ENCODE results near the gene SERPINA4. TPM values are rescaled to one million over a fixed set of nuclear protein-coding genes. Genes with fewer than 3 reads are reported as not detected.

The SERPINA4 gene
- total RNA-seq, 1 experiment from 2014 or later = not detected

DNA sequence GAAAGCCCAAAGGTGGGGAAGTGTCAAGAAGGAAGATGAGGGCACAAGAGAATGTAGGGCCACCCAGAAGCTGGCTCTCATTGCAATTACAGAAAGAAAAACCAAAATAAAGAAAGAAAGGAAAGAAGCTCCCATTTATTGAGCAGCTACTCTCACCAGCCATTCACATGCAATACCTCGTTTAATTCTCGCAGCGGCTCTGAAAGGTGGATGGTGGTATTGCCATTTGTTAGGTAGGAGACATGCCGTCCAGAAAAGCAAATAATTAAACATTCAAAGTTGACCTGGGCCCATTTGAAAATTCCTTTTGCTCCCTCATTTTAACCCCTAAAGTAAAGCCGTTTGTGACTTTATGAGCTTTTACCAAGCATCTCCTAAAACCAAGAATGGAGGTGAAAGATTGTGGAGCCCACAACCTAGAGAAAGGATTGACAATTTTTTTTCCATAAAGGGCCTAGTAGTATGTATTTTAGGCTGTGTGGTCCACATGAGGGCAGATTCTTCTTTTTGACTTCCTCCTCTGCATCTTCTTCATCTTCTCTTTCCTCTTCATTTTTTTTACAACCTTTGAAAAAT lies 56.2 kb downstream of the SERPINA4 start:
- ChIA-PET CTCF (no interaction called here), POLR2A (ENCODE audit: unreplicated experiment) (no interaction called here)
- no peaks in the 10 kb centered on the region for H3K36me3 ChIP-seq (ENCODE audit: low read depth)
- H3F3A ChIP-seq (ENCODE audit: insufficient read depth, low read depth) = no peaks in the 10 kb centered on the region
- H3K4me3 ChIP-seq = no peak overlapping the region
- no TSS peak for BruUV-seq (replicated peaks)
- H3K4me1 ChIP-seq (replicated peaks; ENCODE audit: insufficient read depth) = no peaks in the 10 kb centered on the region
- H3K79me2 ChIP-seq (ENCODE audit: low read depth) = no peaks in the 10 kb centered on the region
- no peaks in the 10 kb centered on the region for H3K9me3 ChIP-seq (ENCODE audit: insufficient read depth, low read depth)
- DNase-seq = no peak
- H3K4me2 ChIP-seq = no peak overlapping the region
- no peak overlapping the region for H3K27ac ChIP-seq
- no peaks in the 10 kb centered on the region for H3K9me2 ChIP-seq (ENCODE audit: insufficient read depth)
- H2AFZ ChIP-seq = no peak overlapping the region
- TF ChIP-seq, protein P1, sequence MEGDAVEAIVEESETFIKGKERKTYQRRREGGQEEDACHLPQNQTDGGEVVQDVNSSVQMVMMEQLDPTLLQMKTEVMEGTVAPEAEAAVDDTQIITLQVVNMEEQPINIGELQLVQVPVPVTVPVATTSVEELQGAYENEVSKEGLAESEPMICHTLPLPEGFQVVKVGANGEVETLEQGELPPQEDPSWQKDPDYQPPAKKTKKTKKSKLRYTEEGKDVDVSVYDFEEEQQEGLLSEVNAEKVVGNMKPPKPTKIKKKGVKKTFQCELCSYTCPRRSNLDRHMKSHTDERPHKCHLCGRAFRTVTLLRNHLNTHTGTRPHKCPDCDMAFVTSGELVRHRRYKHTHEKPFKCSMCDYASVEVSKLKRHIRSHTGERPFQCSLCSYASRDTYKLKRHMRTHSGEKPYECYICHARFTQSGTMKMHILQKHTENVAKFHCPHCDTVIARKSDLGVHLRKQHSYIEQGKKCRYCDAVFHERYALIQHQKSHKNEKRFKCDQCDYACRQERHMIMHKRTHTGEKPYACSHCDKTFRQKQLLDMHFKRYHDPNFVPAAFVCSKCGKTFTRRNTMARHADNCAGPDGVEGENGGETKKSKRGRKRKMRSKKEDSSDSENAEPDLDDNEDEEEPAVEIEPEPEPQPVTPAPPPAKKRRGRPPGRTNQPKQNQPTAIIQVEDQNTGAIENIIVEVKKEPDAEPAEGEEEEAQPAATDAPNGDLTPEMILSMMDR (conservative IDR thresholded peaks at IDR 0.05) = no peak
- no peak for TF ChIP-seq EZH2 (IDR thresholded peaks at IDR 0.05; ENCODE audit: low read depth)
- no peaks in the 10 kb centered on the region for H4K20me1 ChIP-seq (ENCODE audit: insufficient read depth)
- intact Hi-C loops (cut with micrococcal nuclease; ENCODE audit: unreplicated experiment) = no loop called here
- H3K27me3 ChIP-seq (ENCODE audit: insufficient read depth, low read depth) = no peaks in the 10 kb centered on the region

DNA sequence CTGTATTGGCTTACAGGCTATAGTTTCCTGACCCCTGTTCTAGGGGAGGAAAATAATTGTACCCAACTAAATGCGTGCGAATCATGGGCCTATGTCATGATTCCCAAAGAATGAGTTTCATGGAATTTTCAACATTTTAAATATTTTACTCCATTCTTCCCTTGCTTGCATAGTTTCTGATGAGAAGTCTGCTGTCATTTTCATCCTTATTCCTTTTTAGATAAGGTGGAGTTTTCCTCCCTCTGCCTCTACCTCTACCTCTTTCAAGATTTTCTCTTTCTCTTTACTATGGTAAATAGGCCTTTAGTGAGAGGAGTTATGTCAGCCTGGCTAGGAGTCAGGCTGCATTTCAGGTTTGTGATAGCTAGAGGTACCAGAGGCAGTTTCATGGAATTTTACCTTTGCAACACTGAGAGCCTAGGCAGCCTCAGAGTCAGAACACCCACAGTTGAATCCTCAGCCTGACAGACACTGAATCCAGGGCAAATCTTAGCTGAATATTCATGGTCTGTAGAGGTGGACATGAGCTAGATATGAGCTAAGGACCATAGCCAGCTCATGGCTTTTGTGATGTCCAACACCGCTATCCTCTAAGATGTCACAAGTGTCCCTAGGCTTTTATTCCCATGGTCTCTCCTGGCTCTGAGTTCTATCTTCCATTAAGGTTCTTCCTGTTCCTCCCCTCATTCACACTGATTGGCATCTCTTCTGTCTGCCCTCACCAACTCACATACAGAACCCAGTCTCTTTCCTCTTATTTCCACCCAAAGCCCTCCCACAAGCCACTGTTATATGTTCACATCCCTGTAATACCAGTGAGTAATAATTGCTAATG lies 57.0 kb downstream of the SERPINA4 start:
- no peaks in the 10 kb centered on the region for H4K20me1 ChIP-seq (ENCODE audit: insufficient read depth)
- ChIA-PET POLR2A (ENCODE audit: unreplicated experiment) (no interaction called here), CTCF (no interaction called here)
- H2AFZ ChIP-seq = no peak overlapping the region
- no peaks in the 10 kb centered on the region for H3K27me3 ChIP-seq (ENCODE audit: insufficient read depth, low read depth)
- BruUV-seq (replicated peaks) = no TSS peak
- no peaks in the 10 kb centered on the region for H3F3A ChIP-seq (ENCODE audit: insufficient read depth, low read depth)
- TF ChIP-seq, protein P1 (conservative IDR thresholded peaks at IDR 0.05) = no peak
- no peak for TF ChIP-seq EZH2 (IDR thresholded peaks at IDR 0.05; ENCODE audit: low read depth)
- no peaks in the 10 kb centered on the region for H3K9me3 ChIP-seq (ENCODE audit: insufficient read depth, low read depth)
- no peak overlapping the region for H3K4me3 ChIP-seq
- no peaks in the 10 kb centered on the region for H3K79me2 ChIP-seq (ENCODE audit: low read depth)
- H3K9me2 ChIP-seq (ENCODE audit: insufficient read depth) = no peaks in the 10 kb centered on the region
- intact Hi-C loops (cut with micrococcal nuclease; ENCODE audit: unreplicated experiment) = no loop called here
- no peaks in the 10 kb centered on the region for H3K36me3 ChIP-seq (ENCODE audit: low read depth)
- no peak for DNase-seq
- H3K4me2 ChIP-seq = no peak overlapping the region
- H3K27ac ChIP-seq = no peak overlapping the region
- no peaks in the 10 kb centered on the region for H3K4me1 ChIP-seq (replicated peaks; ENCODE audit: insufficient read depth)

DNA sequence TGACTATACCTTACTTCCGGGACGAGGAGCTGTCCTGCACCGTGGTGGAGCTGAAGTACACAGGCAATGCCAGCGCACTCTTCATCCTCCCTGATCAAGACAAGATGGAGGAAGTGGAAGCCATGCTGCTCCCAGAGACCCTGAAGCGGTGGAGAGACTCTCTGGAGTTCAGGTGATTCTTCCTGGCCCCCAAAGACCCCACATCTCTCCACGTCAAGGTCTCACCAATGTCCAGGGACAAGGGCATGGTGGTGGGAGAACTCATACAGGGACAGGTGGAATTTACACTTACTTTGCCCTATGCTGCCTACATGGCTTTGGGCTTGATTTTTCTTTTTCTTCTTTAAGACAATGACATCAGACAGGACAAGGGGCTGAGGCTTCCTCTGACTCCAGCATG lies 58.1 kb downstream of the SERPINA4 start:
- H3K36me3 ChIP-seq (ENCODE audit: low read depth) = no peaks in the 10 kb centered on the region
- no peaks in the 10 kb centered on the region for H4K20me1 ChIP-seq (ENCODE audit: insufficient read depth)
- ChIA-PET POLR2A (ENCODE audit: unreplicated experiment) (no interaction called here), CTCF (no interaction called here)
- no TSS peak for BruUV-seq (replicated peaks)
- intact Hi-C loops (cut with micrococcal nuclease; ENCODE audit: unreplicated experiment) = no loop called here
- H3K9me2 ChIP-seq (ENCODE audit: insufficient read depth) = no peaks in the 10 kb centered on the region
- no peak overlapping the region for H3K27ac ChIP-seq
- no peak for TF ChIP-seq EZH2 (IDR thresholded peaks at IDR 0.05; ENCODE audit: low read depth)
- TF ChIP-seq, protein P1 (conservative IDR thresholded peaks at IDR 0.05) = no peak
- no peaks in the 10 kb centered on the region for H3K9me3 ChIP-seq (ENCODE audit: insufficient read depth, low read depth)
- H3K4me3 ChIP-seq = no peak overlapping the region
- H3F3A ChIP-seq (ENCODE audit: insufficient read depth, low read depth) = no peaks in the 10 kb centered on the region
- peaks cover 4% of the 10 kb centered on the region; the same call in 1 of the 2 replicates for H3K27me3 ChIP-seq (ENCODE audit: insufficient read depth, low read depth)
- no peaks in the 10 kb centered on the region for H3K79me2 ChIP-seq (ENCODE audit: low read depth)
- H3K4me2 ChIP-seq = no peak overlapping the region
- no peaks in the 10 kb centered on the region for H3K4me1 ChIP-seq (replicated peaks; ENCODE audit: insufficient read depth)
- no peak overlapping the region for H2AFZ ChIP-seq
- DNase-seq = no peak

Other genes with a start within 250 kb of the SERPINA4 start
- gene SERPINA6, start 238.1 kb upstream of the SERPINA4 start, total RNA-seq (2021) = not detected in 2 replicates
- gene SERPINA2, start 194.7 kb upstream of the SERPINA4 start, total RNA-seq (2021) = not detected in 2 replicates
- gene SERPINA1, start 172.8 kb upstream of the SERPINA4 start, total RNA-seq (2021) = not detected in 2 replicates
- not detected in 2 replicates for gene SERPINA11, start 108.6 kb upstream of the SERPINA4 start, total RNA-seq (2021)
- not detected in 2 replicates for gene SERPINA9, start 85.2 kb upstream of the SERPINA4 start, total RNA-seq (2021)
- gene SERPINA12, start 52.0 kb upstream of the SERPINA4 start, total RNA-seq (2021) = not detected in 2 replicates
- not detected in 2 replicates for gene SERPINA5, start 20.0 kb downstream of the SERPINA4 start, total RNA-seq (2021)
- not detected in 2 replicates for gene SERPINA3, start 50.9 kb downstream of the SERPINA4 start, total RNA-seq (2021)
- not detected in 2 replicates for gene GSC, start 208.7 kb downstream of the SERPINA4 start, total RNA-seq (2021)

All from PC-9 (cell line).